HG03565 (cell line): ENCODE data around the gene PSG7.
"Not testable (repeated sequence)": the region's sequence is repeated elsewhere in the genome, so short reads cannot be mapped to it uniquely, and the experiment has no call there.

ENCODE experiments used
- ATAC-seq: cut with Tn5 transposase; IDR thresholded peaks from one replicate; pipeline ENCODE4 v1.9.1; 2021; ENCODE audit warnings: mild to moderate bottlenecking, moderate library complexity; ENCODE audit not compliant: unreplicated experiment

PSG7 gene

DNA sequence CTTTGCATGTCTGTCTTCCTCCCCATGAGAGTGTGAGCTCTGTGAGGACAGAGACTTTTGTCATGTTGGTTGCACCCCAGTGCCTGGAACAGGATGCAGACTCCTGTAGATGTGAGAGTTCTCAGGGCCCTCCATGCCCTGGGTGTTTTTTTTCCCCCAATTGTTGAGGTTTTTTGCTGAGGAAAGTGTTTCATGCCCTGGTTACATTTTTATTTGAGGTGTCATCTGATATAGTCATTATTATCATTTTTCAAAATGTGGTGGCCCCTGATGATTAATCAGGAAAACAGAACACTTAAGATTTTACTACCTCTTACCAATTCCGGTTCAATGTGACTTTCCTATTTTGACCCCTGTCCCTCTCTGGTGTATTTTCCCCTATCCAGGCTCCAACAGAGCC, 20.1 kb downstream of the PSG7 start:
- not testable (repeated sequence) for ATAC-seq

DNA sequence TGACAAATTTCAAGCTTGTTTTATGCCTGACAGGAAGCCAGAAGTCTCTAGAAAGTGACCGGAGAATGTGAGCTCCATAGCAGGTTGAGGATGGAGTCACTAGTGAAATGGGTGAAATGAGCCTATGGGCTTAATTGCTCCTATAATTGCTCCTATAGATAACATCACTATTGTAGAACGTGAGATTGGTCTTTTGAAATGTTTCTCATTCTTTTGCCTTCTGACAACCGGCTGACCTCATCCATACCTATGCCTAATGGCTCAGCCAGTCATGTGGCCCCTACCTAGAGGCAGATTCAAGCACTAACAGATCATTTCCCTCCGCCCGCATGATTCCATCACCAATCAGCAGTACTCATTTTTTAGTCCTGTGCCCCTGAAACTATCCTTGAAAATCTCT, 23.5 kb downstream of the PSG7 start:
- not testable (repeated sequence) for ATAC-seq

DNA sequence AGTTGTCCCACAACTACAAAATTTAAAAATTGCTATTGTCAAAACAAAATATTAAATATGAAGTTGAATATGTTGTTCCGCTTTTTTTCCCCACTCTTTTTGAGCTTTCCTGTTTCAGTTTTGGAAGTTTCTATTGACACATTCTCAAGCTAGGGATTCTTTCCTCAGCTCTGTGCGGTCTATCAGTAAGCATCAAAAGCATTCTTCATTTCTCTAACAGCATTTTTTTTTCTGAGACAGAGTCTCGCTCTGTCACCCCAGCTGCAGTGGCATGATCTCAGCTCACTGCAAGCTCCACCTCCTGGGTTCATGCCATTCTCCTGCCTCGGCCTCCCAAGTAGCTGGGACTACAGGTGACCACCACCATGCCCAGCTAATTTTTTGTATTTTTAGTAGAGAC, 24.1 kb downstream of the PSG7 start:
- not testable (repeated sequence) for ATAC-seq

GRCh38 chr19:42911731-42912130, 25.3 kb downstream of the PSG7 start:
- ATAC-seq = not testable (repeated sequence)

DNA sequence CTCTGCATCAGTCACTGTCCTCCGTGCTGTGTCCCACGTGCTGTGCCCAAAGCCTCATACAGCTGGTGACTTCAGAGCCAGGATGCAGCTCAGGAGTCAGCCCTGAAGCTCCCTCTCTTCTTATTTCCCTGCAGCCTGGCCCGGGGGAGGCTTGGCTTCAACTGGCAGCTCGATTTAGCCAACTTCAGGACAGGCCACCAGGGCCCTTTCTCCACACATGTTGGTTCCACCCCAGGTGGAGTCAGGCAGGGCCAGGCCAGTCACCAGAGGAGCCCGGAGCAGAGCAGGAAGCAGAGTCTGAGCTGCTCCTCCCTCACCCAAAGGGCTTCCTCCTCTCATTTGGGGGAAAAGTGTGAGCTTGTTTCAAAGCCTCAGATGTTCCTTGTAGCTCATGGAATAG, 30.8 kb downstream of the PSG7 start:
- not testable (repeated sequence) for ATAC-seq

GRCh38 chr19:42900561-42900960, 36.4 kb downstream of the PSG7 start:
- not testable (repeated sequence) for ATAC-seq

DNA sequence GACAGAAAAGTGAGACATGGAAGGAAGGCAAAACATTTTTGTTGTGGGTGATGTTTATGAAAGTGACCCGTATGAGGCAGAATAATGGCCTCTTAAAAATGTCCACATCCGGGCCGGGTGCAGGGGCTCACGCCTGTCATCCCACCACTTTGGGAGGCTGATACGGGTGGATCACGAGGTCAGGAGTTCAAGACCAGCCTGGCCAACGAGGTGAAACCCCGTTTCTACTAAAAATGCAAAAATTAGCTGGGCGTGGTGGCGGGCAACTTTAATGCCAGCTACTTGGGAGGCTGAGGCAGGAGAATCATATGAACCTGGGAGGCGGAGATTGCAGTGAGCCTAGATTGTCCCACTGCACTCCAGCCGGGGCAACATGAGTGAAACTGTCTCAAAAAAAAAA, 37.3 kb downstream of the PSG7 start:
- not testable (repeated sequence) for ATAC-seq

DNA sequence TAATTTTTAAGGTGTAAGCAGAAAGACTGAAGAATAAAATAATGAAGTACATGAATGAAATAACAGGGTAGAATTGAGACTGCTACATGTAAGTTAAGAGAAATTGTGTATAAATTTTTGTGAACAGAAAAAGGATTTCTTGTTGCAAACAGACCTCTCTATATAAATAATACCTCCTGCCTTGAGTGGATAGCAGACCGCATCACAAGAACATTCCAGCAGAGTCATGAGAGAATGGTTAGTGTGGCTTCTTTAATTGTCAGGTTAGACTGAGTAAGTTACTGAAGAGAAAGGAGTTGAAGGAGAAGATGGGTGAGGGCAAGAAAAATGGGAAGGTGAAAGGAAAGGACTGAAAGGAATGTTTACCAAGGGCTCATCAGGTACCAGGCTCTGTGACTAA, 37.9 kb downstream of the PSG7 start:
- ATAC-seq = not testable (repeated sequence)

- ATAC-seq = not testable (repeated sequence)
These were observed 38.4 kb downstream of the PSG7 start for GRCh38 chr19:42898656-42899055.

- ATAC-seq = not testable (repeated sequence)
These were observed 39.3 kb downstream of the PSG7 start for GRCh38 chr19:42897729-42898128.

DNA sequence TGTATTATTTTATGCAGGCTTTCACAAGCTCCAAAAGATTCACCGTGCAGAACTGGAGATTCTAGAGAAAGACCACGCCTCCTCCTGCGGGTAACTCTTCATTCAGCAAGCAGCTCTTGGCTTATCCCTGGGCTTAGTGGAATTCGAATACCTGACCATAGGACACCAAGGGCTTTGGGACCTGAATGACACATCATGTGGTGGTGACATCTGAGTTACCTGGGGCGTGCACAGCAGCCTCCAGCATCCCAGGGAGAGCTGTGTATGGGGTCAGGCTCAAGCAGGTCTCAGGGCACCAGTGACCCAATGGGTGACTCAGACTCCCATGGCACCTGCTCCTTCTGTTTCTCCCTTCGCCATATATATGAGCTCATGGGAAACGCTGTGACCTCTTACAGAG, 46.6 kb downstream of the PSG7 start:
- not testable (repeated sequence) for ATAC-seq

DNA sequence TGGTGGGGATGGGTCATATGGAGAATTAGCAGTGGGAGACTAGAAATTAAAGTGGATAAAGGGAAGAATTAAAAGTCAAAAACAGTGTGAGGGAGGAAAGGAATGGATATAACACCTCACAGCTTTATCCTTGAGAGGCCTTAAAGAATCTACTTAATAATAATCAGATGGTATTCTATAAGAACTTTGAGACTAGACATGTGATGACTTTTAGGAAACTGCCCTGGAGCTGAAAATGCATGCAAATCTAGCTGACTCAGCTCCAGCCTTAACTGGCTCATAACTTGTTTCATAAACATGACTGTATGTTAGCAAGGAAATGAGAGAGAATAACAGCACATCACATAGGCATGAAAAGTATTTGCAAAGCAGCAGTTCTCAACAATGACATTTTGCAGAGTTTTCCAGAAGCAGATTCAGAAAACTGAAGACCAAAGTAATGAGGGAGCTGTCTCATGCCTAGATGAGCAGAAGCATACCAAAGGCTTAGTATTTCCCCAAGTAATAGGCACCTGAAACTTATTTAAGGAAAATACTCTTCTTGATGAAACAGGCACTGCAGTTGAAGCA, 49.0 kb downstream of the PSG7 start:
- not testable (repeated sequence) for ATAC-seq

DNA sequence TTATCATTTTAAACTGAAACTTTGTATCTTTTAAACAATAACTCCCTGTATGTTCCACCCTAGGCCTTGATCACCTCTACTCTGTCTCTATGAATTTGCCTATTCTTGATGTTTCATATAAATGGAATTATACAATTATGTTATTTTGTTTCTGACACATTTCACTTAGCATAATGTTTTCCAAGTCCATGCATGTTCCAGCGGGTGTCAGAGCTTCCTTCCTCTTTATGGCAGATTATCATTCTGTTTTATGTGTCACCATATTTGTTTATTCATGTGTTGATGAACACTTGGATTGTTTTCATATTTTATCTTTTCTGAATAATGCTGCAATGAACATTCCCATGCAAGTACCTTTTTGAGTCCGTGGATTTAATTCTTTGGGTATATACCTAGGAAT, 54.3 kb downstream of the PSG7 start:
- ATAC-seq = not testable (repeated sequence)

DNA sequence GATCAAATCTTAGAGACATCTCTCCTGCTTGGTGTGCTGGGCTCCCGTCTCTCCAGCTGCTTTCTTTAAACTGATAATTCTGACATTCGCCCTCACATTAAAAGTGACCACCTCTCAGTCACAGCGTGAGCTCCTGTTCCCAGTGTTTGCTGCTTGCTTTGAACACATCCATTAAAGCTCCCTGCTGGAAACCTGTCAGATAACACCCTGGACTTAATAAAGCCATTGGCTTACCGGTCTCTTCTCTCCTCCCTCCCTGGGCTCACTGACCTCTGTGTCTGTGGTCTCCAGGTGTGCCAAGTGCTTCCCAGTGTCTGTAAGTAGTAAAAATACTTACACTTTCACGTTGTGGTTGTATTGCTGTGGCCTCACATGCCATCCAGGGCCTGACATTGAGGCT, 55.0 kb downstream of the PSG7 start:
- ATAC-seq = not testable (repeated sequence)

DNA sequence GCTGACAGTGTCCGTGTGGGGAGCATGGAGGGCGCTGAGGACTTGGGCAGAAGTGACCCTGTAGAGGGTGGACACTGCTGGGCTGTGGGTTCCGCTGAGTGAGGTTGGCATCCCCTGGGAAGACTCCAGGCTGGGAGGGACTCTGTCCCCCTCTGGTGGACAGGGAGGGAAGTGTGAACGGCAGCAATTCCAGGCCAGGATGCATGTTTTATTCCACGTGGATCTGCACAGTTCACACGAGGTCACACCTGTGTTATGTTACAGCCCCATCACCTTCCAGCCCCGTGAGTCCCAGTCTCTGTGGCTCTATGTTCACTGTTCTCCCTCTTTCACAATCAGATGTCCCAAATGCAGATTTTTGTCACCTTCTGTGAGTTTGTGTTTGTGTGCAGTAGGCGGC, 55.7 kb downstream of the PSG7 start:
- ATAC-seq = not testable (repeated sequence)

- not testable (repeated sequence) for ATAC-seq
These were observed 56.4 kb downstream of the PSG7 start for GRCh38 chr19:42880621-42881020.

- no peak for ATAC-seq
These were observed 57.4 kb downstream of the PSG7 start, which contains the start of gene PSG1 for GRCh38 chr19:42879613-42880012. Gene PSG1 (minus strand): TSS chr19:42879713. CDS start chr19:42879581, 132 bp downstream.

DNA sequence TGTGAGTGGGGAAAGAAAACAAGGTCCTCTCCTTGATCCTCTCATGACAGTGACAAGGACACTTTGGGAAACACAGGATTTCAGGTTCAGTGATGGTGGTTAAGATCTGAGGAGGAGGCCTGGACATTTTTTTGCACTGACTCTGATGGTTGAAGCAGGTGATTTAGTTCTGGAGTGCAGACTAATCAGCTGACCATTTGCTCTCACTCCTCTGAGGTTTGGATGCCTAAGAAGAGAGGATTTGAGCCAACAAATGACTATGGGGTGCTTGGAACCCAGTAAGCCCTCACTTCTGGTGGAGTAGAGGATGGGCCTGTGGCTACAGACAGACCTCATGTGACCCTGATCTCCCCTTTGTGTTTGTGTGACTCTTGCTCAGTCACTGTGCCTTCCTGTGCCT, 60.4 kb downstream of the PSG7 start:
- not testable (repeated sequence) for ATAC-seq

DNA sequence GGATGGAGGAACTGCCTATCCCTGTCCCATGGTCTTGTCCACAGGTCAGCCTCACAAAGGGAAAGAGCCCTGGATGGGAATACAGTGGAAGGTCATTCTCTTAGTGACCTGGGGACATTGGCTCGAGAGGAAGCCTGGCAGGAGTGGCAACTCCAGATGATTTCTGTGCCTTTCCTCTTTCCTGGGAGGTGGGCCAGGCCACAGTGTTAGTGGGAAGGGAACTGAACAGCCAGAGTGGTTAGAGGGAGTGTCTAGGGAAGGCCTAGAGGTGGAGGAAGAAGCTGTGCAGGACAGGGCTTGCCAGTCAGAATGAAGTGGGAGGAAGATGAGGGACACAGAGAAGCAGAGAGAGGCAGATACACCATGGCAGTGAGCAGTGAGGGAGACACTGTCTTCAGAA, 61.1 kb downstream of the PSG7 start:
- not testable (repeated sequence) for ATAC-seq

DNA sequence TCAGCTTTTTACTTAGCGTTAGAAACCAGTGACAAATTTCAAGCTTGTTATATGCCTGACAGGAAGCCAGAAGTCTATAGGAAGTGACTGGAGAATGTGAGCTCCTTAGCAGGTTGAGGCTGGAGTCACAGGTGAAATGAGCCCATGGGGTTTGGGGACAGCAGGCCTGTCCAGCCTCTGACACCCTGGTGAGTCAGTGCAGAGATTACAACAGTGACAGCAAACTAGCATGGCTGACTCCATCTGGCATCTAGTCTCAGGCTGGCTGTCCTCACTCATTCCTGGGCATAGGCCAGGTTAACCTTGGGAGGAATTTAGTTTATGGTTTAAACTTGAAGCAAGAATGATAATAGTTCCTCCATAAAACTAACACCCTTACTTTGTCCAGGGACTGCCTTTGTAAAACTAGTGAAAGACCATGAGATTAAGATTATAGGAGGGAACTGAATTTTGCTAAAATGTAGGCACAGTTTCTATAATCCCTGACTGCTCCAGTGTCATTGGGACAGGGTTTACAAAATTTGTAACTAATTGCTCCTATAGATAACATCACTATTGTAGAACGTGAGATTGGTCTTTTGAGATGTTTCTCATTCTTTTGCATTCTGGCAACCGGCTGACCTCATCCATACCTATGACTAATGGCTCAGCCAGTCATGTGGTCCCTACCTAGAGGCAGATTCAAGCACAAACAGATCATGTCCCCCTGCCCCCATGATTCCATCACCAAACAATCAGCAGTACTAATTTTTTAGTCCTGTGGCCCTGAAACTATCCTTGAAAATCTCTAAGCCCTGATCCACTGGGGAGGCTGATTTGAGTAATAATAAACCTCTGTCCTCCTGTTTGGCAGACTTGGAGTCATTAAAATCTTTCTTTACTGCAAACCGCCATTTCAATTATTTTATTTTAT, 61.9 kb downstream of the PSG7 start:
- not testable (repeated sequence) for ATAC-seq

- ATAC-seq = not testable (repeated sequence)
These were observed 62.9 kb downstream of the PSG7 start for GRCh38 chr19:42874136-42874535.
